GM18951 (cell line): ENCODE data around the gene SOCS1.
A peak's percentile ranks its signal among the peaks of the same experiment; 100 is the strongest.

Source experiments
- POLR2A ChIP-seq: IDR thresholded peaks from 4 replicates; pipeline ENCODE4 v1.6.1; 2011; ENCODE audit warnings: mild to moderate bottlenecking; ENCODE audit not compliant: insufficient read length, insufficient read depth; ENCODE audit errors: extremely low read depth
- in situ Hi-C: fragments of 300-500 bp; cut with MboI; formaldehyde crosslinking; loops from one replicate; pipeline ENCODE4 v1.12.0; 2022; ENCODE audit warnings: low sequenced_read_pairs, mixed read lengths, inconsistent platforms; ENCODE audit not compliant: unreplicated experiment

The SOCS1 gene

DNA sequence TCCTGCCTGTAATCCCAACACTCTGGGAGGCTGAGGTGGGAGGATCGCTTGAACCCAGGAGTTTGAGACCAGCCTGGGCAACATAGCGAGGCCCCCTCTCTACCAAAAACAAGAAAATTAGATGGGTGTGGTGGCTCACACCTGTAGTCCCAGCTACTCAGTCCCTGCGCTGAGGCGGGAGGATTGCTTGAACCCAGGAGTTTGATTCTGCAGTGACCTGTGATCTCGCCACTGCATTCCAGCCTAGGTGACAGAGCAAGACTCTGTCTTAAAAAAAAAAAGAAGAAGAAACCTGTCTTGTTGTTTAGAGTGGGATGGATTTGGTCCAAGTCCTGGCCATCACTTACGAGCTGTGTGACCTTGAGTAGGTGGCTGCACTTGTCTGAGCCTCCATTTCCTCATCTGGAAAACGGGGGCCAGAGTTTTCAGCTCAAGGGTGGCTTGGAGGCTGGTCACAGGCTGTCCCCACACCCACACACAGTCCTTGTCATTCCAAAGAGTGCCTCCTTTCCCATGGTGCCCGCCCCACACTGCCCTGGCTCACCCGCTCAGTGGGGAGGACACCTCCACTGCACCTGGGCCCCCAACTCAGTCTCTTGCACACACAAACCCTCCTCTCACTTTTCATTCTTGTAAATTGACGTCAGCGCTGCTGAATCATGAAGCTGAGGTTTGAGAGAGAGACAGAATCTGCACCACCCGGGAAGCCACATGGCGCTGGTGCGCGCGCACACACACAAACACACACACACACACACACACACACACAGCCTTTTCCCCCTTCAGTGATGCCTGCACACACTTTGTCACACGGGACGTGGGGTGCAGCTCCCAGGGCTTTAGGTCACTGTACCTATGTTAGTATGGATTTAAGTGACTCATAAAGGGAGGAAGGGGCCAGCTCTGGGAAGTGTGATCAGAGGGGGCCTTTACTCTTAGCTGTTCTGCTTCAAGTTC, 4.2 kb downstream of the SOCS1 start:
- peak; percentile 27 for TF ChIP-seq POLR2A

DNA sequence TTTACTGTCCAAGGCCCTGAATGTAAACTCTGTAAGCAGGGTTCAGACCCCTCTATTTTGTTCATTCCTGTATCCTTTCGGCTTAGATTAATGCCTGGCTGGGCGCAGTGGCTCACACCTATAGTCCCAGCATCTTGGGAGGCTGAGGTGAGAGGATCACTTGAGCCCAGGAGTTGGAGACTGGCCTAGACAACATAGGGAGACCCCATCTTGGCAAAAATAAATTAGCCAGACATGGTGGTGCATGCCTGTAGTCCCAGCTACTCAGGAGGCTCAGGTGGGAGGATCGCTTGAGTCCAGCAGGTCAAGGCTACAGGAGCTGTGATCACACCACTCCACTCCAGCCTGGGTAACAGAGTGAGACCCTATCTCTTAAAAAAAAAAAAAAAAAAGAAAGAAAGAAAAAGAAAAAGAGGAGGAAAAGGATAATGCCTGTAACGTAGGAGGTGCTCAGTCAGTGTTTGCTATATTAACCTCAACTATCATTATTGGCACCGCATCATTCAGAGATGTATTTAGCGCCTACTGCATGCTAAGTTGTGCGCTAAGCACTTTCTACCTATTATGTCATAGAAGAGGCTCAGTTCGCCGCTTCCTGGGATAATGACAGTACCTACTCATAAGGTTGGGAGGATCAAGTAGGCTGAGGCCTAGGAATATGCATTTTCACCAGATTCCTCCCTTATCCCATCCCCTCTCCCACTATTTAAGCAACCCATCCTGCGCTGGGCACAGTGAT, 5.0 kb downstream of the SOCS1 start:
- TF ChIP-seq POLR2A = no peak
- in situ Hi-C loops = no loop called here

More for the DNA sequence above, 4.2 kb downstream of the SOCS1 start:
- in situ Hi-C loops = no loop called here

DNA sequence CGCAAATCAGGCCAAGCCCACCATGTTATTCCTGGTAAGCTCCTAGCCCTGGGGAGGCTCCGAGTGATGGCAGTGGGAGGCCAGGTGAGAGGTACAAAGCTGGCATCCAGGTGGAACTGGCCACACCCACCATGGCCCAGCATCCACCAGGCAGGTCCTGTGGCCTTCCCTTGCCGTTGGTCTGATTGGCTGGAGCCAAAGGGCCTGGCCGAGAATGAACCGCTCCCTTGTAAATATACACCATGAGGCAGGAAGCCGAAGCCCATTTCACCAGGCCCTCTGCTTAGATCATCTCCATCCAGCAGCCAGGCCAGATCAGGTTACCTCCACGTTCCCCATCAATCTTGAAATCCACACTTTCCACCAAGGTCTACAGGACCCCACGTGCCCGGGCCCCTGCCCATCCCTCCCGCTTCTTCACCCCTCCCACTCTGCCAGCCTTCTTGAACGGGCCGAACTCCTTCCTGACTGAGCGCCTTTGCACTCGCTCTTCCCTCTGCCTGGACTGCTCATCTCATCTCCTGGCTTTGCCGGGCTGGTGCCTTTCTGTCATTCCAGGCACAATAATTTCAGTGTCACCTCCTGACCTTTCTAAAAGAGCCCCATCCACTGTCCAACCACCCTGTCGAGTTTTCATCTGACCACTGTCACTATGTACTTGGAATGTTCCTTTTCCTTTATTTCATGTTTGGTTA, 5.8 kb downstream of the SOCS1 start:
- in situ Hi-C loops = no loop called here
- peak; percentile 11 for TF ChIP-seq POLR2A

DNA sequence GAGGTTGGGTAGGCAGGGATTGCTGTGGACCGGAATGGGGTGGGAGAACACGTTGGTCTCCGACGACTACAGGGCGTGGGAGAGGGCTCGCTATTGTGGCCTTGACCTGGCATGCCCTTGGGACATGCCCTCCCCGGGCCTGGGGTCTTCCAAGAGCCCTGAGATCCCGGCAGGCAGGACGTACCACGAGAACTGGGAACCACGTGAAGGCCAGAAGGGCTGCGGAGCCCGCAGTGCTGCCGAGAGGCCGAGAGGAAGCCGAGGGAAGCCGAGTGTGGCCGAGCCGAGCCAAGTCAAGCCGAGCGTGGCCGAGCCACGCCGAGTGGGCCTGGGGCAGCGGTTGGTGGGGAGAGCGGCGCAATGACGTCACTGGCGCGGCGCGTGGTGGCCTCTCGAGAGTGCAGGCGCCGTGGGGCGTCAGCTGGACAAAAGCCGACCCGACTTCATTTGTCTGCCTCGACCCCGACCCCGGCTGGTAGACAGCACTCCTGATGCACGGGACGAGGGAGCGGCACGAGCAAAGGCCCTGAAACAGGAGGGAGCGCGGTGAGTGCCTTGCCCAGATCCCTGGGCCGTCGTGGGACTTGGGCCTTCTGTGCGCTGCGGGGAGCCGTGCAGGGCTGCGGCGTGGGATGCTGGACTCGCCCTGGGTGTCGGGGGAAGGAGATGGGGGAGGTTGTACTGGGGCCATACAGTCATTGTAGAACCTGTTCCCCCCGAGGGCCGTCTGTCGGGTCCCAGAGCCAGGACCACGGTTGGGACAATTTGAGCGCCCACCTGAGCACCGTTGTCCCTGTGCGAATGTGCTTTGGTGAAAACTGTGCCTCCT, 6.6 kb downstream of the SOCS1 start:
- no peak for TF ChIP-seq POLR2A
- in situ Hi-C loops = loop anchor here (25.0 kb wide), 1 partner anchor 287 kb away; no protein-coding TSS in a partner anchor

DNA sequence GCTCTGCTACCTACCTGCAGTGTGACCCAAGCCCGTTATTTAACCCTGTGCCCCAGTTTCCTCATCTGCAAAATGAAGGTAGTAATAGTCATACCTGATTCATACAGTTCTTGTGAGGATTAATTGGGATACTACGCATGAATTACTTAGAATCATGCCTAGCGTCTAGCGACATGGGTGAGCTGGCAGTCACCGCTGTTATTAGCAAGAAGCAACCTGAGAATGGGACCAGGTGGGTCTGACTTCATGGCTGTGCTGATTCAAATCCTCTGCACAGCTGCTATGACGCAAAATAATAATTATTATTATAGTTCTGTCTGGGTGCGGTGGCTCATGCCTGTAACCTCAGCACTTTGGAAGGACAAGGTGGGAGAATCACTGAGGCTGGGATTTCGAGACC, 7.9 kb downstream of the SOCS1 start:
- no peak for TF ChIP-seq POLR2A
- in situ Hi-C loops = loop anchor here (25.0 kb wide), 1 partner anchor 286 kb away; no protein-coding TSS in a partner anchor

DNA sequence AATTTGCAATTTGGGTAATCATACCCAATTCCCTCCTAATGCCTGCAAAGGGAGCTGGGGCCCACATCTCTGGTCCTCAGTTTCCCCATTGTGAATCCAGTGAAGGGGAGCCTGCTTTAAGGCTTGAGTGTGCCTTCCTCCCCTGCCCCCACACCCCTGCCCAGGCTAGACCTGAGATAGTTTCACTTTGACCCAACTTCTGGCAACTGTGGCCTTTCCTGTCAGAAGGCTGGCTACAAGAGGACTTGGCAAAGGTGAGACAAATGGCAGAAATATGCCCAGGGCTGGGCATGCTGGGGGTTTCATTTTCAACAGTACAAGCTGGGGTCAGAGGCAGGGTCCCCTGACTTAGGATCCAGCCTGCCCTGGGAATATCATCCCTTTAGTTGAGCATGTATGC, 10.0 kb downstream of the SOCS1 start:
- in situ Hi-C loops = loop anchor here (25.0 kb wide), 1 partner anchor 284 kb away; no protein-coding TSS in a partner anchor
- no peak for TF ChIP-seq POLR2A

DNA sequence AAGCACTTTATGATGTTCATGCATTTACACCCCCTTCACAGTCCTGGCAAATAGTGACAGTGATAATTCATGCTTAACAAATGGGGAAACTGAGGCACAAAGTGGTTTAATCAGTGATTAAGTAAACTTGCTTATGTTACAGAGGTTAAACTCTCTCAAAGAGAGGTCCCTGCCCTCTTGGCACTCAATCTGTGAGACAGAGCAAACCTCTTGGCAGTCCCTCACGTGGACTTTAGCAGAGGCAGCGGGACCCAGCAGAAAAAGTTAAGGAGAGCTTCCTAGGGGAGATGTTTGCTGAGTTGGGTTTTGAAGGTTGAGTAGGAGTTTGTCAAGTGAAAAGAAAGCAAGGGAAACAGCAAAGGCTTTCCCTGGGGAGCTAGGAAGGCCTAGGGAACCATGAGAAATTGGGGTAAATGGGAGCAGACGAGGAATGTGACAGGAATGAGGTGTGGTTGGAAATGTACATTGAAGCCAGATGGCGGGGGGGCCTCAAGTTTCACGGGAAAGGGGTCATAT, 10.7 kb downstream of the SOCS1 start:
- in situ Hi-C loops = loop anchor here (25.0 kb wide), 1 partner anchor 283 kb away; no protein-coding TSS in a partner anchor

DNA sequence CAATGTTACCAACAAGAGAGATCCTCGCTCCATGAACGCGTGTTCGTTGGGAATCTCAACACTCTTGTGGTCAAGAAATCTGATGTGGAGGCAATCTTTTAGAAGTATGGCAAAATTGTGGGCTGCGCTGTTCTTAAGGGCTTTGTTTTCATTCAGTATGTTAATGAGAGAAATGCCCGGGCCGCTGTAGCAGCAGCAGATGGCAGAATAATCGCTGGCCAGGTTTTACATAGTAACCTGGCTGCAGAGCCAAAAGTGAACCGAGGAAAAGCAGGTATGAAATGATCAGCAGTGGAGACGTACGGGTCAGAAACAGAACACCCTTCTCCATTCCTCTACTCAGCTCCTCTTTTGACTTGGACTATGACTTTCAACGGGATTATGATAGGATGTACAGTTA, 13.3 kb downstream of the SOCS1 start:
- no peak for TF ChIP-seq POLR2A
- in situ Hi-C loops = loop anchor here (25.0 kb wide), 1 partner anchor 280 kb away; no protein-coding TSS in a partner anchor

More for the DNA sequence above, 10.7 kb downstream of the SOCS1 start:
- TF ChIP-seq POLR2A = no peak

DNA sequence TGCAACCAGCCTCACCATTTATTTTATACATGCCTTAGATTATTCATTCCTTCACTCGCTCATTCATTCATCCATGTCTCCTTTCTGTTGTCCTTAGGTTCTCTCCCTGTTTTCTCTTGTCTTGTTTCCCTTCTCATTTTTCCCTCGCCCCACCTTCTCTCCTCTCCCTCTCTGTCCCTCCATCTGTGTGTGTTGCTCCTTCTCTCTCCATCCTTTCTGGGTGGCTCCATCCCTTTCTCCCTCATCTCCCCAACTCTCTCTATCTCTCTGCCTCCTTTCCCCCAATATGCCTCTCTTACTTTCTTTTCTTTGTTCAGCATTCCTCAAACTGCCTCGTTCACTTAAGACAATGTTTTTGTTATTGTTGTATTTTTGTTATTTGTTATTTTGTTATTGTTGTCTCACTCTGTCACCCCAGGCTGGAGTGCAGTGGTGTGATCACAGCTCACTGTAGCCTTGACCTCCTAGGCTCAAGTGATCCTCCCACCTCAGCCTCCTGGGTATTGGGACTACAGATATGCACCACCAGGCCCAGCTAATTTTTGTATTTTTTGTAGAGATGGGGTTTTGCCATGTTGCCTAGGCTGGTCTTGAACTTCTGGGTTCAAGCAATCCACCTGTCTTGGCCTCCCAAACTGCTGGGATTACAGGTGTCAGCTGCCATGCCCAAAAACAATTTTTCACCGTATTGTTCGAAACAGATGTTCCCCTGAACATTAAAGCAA, 14.4 kb downstream of the SOCS1 start:
- in situ Hi-C loops = loop anchor here (25.0 kb wide), 1 partner anchor 279 kb away; no protein-coding TSS in a partner anchor
- no peak for TF ChIP-seq POLR2A

DNA sequence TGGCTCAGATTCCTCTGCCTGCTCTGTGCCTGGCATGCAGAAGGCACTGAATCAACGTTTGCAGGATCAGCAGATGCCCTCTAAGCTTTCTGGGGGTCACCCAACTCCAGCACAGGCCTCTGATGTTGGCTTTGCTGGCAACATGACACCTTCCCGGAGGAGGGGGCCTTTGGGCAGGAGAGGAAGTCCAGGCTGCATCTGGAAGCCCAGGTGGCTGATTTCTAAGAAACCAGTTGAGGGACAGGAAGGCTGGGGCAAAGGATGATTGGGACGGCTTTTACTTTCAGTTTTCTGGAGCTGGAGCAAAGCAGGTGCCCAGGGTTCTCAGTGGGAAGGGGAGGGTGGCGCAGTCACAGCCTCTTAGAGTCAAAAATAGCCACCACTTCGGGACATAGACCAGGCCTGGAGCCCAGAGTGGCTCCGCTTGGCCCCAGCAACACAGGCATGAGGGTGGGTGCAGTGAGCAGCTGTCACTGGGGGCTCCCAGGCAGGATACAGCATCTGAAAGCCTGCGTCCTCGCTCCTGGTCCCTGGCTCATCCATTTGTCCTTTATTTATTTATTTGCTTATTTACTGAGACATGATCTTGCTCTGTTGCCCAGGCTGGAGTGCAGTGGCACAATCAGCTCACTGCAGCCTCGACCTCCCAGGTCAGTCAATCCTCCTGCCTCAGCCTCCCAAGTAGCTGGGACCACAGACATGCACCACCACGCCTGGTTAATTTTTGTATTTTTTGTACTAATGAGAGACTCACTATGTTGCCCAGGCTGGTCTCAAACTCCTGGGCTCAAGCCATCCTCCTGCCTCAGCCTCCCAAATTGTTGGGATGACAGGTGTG, 15.1 kb downstream of the SOCS1 start:
- in situ Hi-C loops = loop anchor here (25.0 kb wide), 1 partner anchor 279 kb away; no protein-coding TSS in a partner anchor
- no peak for TF ChIP-seq POLR2A
